Endothelial cell of umbilical vein (primary cell): Measurements from ENCODE around the gene FAM177B. TPM values are rescaled to one million over a fixed set of nuclear protein-coding genes. Genes with fewer than 3 reads are reported as not detected.

ENCODE experiments used
- BruUV-seq: library from RNA; stranded (reverse); fragments of 400-500 nt; replicated peaks from 2 replicates; lab custom pipeline; 2021; lab: Mats Ljungman, UMichigan
- CTCF ChIA-PET: fragments of 300-600, 350-600 bp; sonication (Branson Sonifier 250); formaldehyde crosslinking; loops from one replicate; lab custom pipeline; 2021; ENCODE audit warnings: antibody characterized with exemption, inconsistent platforms; lab: Charles Lee
- POLR2A ChIA-PET: fragments of 300-600, 350-600 bp; sonication (Branson Sonifier 250); formaldehyde crosslinking; loops from one replicate; lab custom pipeline; 2021; ENCODE audit warnings: antibody characterized with exemption, inconsistent platforms; lab: Charles Lee
- DNase-seq: peaks from one replicate; pipeline ENCODE4 v3.0.0-alpha.2; 2011; ENCODE audit warnings: low read depth, low spot score
- FAIRE-seq: peaks from 2 replicates; lab custom pipeline; 2011; peaks lifted over from hg19 to GRCh38; lab: Jason Lieb, UNC
- H2AFZ ChIP-seq: 2 replicates; pipeline ENCODE4 v1.6.0; 2012; ENCODE audit warnings: low read depth, low read length, control low read depth, inconsistent platforms
- H3K27ac ChIP-seq: 2 replicates; pipeline ENCODE4 v1.5.1; 2011; ENCODE audit warnings: low read depth, mild to moderate bottlenecking, control low read depth, low read length, moderate library complexity; ENCODE audit not compliant: insufficient read depth
- H3K27me3 ChIP-seq, 2 experiments: 2 replicates each; pipeline versions ENCODE4 v1.6.0 to v1.6.1; 2011; ENCODE audit warnings: low read length in 2 of 2, mixed read lengths in 1 of 2; ENCODE audit not compliant: control insufficient read depth in 2 of 2, insufficient read depth in 2 of 2
- H3K36me3 ChIP-seq, 2 experiments: 2 replicates in 1 of 2; 3 replicates in 1 of 2; pipeline ENCODE4 v1.5.1; 2011; ENCODE audit warnings: low read length in 2 of 2, mild to moderate bottlenecking in 1 of 2, moderate library complexity in 1 of 2; ENCODE audit not compliant: control insufficient read depth in 2 of 2, insufficient read depth in 2 of 2; ENCODE audit errors: extremely low read depth in 1 of 2
- H3K4me1 ChIP-seq: 3 replicates; pipeline ENCODE4 v1.5.1; 2011; ENCODE audit warnings: mild to moderate bottlenecking, low read length; ENCODE audit not compliant: control insufficient read depth, insufficient read depth; ENCODE audit errors: extremely low read depth
- H3K4me2 ChIP-seq: 2 replicates; pipeline ENCODE4 v1.6.1; 2011; ENCODE audit warnings: low read length, control low read depth, mixed read lengths; ENCODE audit not compliant: insufficient read depth
- H3K4me3 ChIP-seq, 3 experiments: fragments of 200-600 bp in 1 of 3; sonication (generic), shearing (Covaris generic) in 1 of 3; replicated peaks in 1 of 3; 2 replicates each; pipeline ENCODE4 v1.5.1; 2011 to 2016; ENCODE audit warnings: control low read depth in 3 of 3, low read length in 3 of 3, mild to moderate bottlenecking in 2 of 3, inconsistent platforms in 1 of 3, low read depth in 1 of 3, moderate library complexity in 1 of 3; ENCODE audit not compliant: insufficient read depth in 1 of 3
- H3K79me2 ChIP-seq: 2 replicates; pipeline ENCODE4 v1.6.0; 2012; ENCODE audit warnings: low read length, inconsistent platforms; ENCODE audit not compliant: control insufficient read depth, insufficient read depth
- H3K9ac ChIP-seq: replicated peaks from 2 replicates; pipeline ENCODE3; 2011; ENCODE audit warnings: low read length, control low read depth; ENCODE audit not compliant: insufficient read depth; ENCODE audit errors: extremely low read depth
- H3K9me1 ChIP-seq: replicated peaks from 3 replicates; pipeline ENCODE4 v1.6.0; 2011; ENCODE audit warnings: mild to moderate bottlenecking, low read length; ENCODE audit not compliant: control insufficient read depth, insufficient read depth; ENCODE audit errors: extremely low read depth
- H3K9me3 ChIP-seq: replicated peaks from 2 replicates; pipeline ENCODE4 v1.5.1; 2012; ENCODE audit warnings: low read length, inconsistent platforms; ENCODE audit not compliant: control insufficient read depth, insufficient read depth
- H4K20me1 ChIP-seq: replicated peaks from 2 replicates; pipeline ENCODE3; 2011; ENCODE audit warnings: mild to moderate bottlenecking, low read length; ENCODE audit not compliant: control insufficient read depth, insufficient read depth; ENCODE audit errors: extremely low read depth
- EZH2 ChIP-seq: IDR thresholded peaks from 2 replicates; pipeline ENCODE4 v1.6.1; 2012; ENCODE audit warnings: borderline replicate concordance, low read depth, mild to moderate bottlenecking, moderate library complexity, low read length, inconsistent platforms; ENCODE audit not compliant: severe bottlenecking
- FOS ChIP-seq: IDR thresholded peaks from 2 replicates; pipeline ENCODE4 v1.6.1; 2011; ENCODE audit warnings: mild to moderate bottlenecking, low read length, moderate library complexity, borderline replicate concordance; ENCODE audit not compliant: insufficient read depth
- GATA2 ChIP-seq: IDR thresholded peaks from 2 replicates; pipeline ENCODE4 v1.7.0; 2011; ENCODE audit warnings: low read depth, mild to moderate bottlenecking, moderate library complexity, mixed read lengths, low read length; ENCODE audit not compliant: insufficient read length, insufficient read depth
- JUN ChIP-seq: IDR thresholded peaks from 2 replicates; pipeline ENCODE4 v1.6.1; 2011; ENCODE audit warnings: borderline replicate concordance, low read depth; ENCODE audit not compliant: insufficient read length, insufficient read depth
- MYC ChIP-seq: IDR thresholded peaks from one replicate; pipeline ENCODE4 v1.6.1; 2011; ENCODE audit warnings: mild to moderate bottlenecking, low read depth, low read length
- POLR2A ChIP-seq: IDR thresholded peaks from 2 replicates; pipeline ENCODE4 v1.6.1; 2012; ENCODE audit warnings: low read depth, mild to moderate bottlenecking, control low read depth, low read length
- POLR2AphosphoS5 ChIP-seq: IDR thresholded peaks from 2 replicates; pipeline ENCODE4 v1.6.1; 2012; ENCODE audit warnings: low read depth, mild to moderate bottlenecking, control low read depth, low read length, moderate library complexity; ENCODE audit not compliant: insufficient read depth
- dilution Hi-C: fragments of 300-500 bp; cut with MboI; formaldehyde crosslinking; loops from one replicate; pipeline ENCODE4 v1.15.0; 2019; ENCODE audit warnings: low sequenced_read_pairs; ENCODE audit not compliant: extremely low pct_ligation_motif_present
- intact Hi-C: fragments of 100-400 bp; cut with micrococcal nuclease; formaldehyde crosslinking; loops from one replicate; pipeline ENCODE4 v1.10.0; 2022
- polyA plus RNA-seq, 4 experiments: library from polyadenylated mRNA; depleted of rRNA in 3 of 4; stranded (reverse) in 3 of 4; unstranded in 1 of 4; fragments of >200 nt; gene quantifications; 2 replicates each; pipeline versions ENCODE4 v1.2.1 to v1.2.3, GENCODE V29; 2011 to 2012; ENCODE audit warnings: missing spikeins in 1 of 4
- total RNA-seq: library from RNA; stranded (reverse); gene quantifications from 2 replicates; pipeline ENCODE4 v1.2.3, GENCODE V29; 2021
- TF ChIP-seq, protein P1 (sequence below): IDR thresholded peaks from 2 replicates; pipeline ENCODE4 v1.6.1; 2011; ENCODE audit not compliant: insufficient read depth, insufficient read length
- TF ChIP-seq, protein P2 (sequence below), 2 donors: IDR thresholded peaks; 1 replicate in 1 of 2; 2 replicates in 1 of 2; pipeline ENCODE4 v1.5.1; 2011; ENCODE audit warnings: low read length in 2 of 2, mild to moderate bottlenecking in 2 of 2, moderate library complexity in 2 of 2, control low read depth in 1 of 2, inconsistent platforms in 1 of 2, low read depth in 1 of 2; ENCODE audit not compliant: insufficient read depth in 1 of 2; ENCODE audit errors: extremely low read depth in 1 of 2

The FAM177B gene
- total and polyA plus RNA-seq, 2 donors (not counting 3 experiments of a cell fraction or from before 2014, with no cell fraction given), result not detected

DNA sequence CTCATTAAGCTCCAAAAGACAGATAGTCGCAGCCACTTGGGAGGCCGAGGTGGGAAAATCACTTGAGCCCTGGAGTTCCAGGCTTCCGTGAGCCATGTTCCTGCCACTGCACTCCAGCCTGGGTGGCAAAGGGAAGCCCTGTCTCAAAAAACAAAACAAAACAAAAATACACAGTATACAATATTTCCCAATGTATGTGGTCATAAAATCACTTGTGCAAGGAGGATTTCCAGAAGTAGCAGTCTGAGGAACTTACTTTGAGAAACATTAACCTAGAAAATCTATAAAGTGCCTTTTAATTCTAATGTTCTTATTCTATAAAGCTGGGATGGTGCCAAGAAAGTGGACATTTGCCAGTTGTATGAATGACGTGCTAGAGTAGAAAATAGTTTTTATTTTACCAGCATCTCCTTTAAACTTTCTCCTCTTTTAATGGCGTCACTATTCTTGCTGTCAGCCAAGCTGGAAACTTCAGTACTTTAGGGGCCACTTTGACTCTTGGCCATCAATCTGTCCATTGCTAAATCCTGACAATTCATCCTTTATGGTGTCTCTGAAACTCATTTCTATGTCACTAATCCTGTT, 22.5 kb downstream of the FAM177B start:
- intact Hi-C loops (no loop called here), dilution Hi-C loops (no loop called here)
- Histone ChIP-seq H3K27me3 (peaks cover 0 to 4% of the 10 kb centered on the region in 2 experiments), H4K20me1 (no peaks in the 10 kb centered on the region), H3K9me3 (no peaks in the 10 kb centered on the region), H3K9ac (no peak overlapping the region), H3K79me2 (no peaks in the 10 kb centered on the region), H3K9me1 (no peaks in the 10 kb centered on the region), H3K4me1 (no peaks in the 10 kb centered on the region), H3K4me3 (no peak overlapping the region), H3K4me2 (no peak overlapping the region), H3K36me3 (no peaks in the 10 kb centered on the region), H2AFZ (no peak overlapping the region), H3K27ac (no peak overlapping the region)
- ChIA-PET CTCF (no interaction called here), POLR2A (no interaction called here)
- FAIRE-seq (no peak), DNase-seq (no peak)
- TF ChIP-seq MYC (no peak), POLR2AphosphoS5 (no peak), FOS (no peak), GATA2 (no peak), EZH2 (no peak), POLR2A (no peak), JUN (no peak)
- TF ChIP-seq, protein P1, sequence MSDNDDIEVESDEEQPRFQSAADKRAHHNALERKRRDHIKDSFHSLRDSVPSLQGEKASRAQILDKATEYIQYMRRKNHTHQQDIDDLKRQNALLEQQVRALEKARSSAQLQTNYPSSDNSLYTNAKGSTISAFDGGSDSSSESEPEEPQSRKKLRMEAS, result no peak
- TF ChIP-seq, protein P2, sequence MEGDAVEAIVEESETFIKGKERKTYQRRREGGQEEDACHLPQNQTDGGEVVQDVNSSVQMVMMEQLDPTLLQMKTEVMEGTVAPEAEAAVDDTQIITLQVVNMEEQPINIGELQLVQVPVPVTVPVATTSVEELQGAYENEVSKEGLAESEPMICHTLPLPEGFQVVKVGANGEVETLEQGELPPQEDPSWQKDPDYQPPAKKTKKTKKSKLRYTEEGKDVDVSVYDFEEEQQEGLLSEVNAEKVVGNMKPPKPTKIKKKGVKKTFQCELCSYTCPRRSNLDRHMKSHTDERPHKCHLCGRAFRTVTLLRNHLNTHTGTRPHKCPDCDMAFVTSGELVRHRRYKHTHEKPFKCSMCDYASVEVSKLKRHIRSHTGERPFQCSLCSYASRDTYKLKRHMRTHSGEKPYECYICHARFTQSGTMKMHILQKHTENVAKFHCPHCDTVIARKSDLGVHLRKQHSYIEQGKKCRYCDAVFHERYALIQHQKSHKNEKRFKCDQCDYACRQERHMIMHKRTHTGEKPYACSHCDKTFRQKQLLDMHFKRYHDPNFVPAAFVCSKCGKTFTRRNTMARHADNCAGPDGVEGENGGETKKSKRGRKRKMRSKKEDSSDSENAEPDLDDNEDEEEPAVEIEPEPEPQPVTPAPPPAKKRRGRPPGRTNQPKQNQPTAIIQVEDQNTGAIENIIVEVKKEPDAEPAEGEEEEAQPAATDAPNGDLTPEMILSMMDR (IDR thresholded peaks at IDR 0.05; ENCODE audit: extremely low read depth in 1 of 2, insufficient read depth in 1 of 2, low read depth in 1 of 2, low read length in 2 of 2), result no peak
- BruUV-seq, result no TSS peak
